GM21786 (cell line): ENCODE results near the gene TCF25.
"Not testable (repeated sequence)": the region's sequence is repeated elsewhere in the genome, so short reads cannot be mapped to it uniquely, and the experiment has no call there.

Experiments
- ATAC-seq: cut with Tn5 transposase; IDR thresholded peaks from one replicate; pipeline ENCODE4 v1.9.1; 2021; ENCODE audit not compliant: unreplicated experiment

TCF25 gene

DNA sequence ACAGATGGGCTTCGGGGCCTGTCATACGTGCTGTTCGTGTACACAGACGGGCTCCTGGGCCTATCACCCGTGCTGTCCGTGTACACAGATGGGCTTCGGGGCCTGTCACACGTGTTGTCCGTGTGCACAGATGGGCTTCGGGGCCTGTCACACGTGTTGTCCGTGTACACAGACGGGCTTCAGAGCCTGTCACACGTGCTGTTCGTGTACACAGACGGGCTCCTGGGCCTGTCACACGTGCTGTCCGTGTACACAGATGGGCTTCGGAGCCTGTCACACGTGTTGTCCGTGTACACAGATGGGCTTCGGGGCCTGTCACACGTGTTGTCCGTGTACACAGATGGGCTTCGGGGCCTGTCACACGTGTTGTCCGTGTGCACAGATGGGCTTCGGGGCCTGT, 5.7 kb downstream of the TCF25 start:
- ATAC-seq: not testable (repeated sequence)

DNA sequence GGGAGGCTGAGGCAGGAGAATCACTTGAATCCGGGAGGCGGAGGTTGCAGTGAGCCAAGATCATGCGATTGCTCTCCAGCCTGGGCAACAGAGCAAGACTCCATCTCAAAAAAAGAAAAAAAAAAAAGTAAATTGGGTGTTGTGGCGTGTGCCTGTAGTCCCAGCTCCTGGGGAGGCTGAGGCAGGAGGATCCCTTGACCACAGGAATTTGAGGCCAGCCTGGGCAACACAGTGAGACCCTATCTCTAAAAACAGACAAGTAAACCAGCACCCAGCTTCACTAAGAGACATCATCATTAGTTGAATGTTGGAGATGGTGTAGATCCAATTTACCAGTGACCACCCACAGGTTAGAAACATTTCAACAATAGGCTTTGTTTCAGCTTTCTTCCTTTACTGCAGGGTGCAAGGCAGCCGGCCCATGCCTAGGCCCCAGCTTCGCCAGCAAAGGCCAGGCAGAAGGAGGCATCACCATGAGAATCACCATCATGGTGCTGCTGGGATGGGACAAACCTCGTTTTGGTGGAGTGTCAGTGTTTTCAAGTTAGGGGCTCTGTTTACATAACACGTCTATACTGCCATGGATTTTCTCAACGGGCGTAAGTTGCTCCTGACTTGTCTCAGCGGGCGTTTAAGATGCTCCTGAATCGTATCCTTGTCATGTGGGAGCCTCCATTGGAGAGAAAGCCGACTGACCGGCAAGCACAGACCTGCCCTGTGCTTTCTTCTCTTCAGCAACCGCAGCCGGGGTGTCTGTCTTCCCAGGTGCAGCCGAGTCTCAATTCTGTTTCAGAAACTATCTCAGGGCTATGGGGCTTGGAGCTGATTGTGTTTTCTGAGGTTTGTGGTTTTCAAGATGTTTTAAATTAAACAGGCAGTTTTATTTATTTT, 7.3 kb downstream of the TCF25 start:
- ATAC-seq: no peak

GRCh38 chr16:89881368-89881730, 8.0 kb downstream of the TCF25 start:
- ATAC-seq: no peak

DNA sequence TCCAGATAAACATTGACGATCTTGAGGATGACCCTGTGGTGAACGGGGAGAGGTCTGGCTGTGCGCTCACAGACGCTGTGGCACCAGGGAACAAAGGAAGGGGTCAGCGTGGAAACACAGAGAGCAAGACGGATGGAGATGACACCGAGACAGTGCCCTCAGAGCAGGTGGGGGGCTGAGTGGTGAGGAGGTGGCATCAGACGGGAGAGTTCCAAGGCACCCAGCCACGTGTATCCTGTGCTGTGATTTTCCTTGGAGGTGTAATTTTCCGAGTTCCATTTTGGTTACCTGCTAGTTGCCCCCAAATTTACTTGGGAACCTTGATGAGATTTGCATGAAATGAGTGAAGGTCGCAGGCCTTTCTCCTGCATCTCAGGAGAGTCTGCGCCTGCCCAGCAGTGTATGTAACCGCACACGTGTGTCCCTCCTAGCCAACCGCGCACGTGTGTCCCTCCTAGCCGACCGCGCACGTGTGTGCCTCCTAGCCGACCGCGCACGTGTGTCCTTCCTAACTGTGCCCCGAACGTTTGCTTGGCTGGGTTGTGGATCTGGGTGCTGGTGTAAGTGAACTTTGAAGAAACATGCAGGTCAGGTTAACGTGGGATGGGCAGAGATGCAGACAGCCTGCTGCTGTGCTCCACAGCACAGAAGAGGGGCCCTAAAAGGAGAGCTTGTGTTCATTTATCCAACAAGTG, 10.1 kb downstream of the TCF25 start:
- no peak for ATAC-seq

GRCh38 chr16:89884041-89884421, 10.6 kb downstream of the TCF25 start:
- no peak for ATAC-seq

- ATAC-seq: no peak
Measured at GRCh38 chr16:89887243-89887642, 13.9 kb downstream of the TCF25 start.

GRCh38 chr16:89890200-89890599, 16.8 kb downstream of the TCF25 start:
- no peak for ATAC-seq

DNA sequence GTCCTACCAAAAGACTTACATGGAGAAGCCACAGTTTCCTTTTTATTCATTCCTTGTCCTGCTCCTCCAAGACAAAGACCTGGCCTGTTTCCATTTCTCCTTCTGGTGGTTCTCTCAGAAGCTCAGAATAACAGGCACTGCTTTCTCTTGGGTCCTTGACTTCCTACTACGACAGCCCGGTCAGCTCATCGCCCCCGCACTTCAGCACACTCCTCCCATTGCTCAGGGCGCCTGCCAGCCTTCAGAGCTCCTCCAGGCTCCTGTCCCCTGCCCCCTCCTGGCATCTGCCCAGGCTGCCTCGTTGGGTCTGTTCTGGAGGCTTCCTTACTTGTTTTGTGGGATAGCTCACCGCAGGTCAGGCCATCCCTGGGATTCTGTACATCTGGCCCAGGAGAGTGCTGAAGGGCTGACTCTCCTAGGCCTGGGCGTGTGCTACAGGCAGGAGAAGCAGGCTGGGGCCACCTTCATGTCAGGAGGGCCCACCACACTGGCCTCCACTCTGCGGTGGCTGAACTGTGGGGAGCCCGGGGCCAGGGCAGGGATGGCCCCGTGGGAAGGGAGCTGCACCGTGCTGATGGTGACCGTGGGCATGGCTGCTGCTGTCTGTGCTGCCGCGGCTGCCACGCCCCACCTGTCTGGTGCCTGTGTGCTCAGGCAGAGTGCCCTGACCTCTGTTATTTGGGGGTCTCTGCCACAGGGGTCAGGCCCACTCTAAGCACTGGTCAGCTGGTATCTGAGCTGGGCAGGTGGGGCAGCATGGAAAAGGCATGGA, 17.7 kb downstream of the TCF25 start:
- no peak for ATAC-seq

DNA sequence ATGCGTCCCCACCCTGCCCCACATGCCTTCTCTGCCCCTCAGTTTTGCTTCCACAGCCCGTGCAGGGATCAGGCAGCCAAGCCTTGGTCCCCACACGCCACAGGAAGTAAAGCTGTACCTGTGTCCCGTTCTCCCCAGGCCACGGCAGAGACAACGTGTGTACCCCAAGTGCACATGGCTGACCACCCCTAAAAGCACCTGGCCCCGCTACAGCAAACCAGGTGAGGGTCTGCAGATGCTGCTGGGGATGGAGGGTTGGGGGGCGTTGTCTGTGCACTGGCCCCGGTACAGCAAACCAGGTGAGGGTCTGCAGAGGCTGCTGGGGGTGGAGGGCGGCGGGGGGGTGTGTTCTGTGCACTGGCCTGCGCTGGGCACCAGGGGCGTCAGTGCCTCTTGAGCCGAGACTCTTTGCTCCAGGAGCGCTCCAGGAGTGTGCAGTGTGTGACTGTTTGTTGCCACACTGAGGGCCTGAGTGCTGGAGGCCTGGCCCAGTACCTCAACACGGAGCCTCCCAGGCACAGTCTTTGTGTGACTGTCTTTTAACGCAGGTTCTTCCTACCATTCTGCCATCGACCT, 18.8 kb downstream of the TCF25 start:
- no peak for ATAC-seq

GRCh38 chr16:89892635-89893034, 19.2 kb downstream of the TCF25 start:
- ATAC-seq: no peak

DNA sequence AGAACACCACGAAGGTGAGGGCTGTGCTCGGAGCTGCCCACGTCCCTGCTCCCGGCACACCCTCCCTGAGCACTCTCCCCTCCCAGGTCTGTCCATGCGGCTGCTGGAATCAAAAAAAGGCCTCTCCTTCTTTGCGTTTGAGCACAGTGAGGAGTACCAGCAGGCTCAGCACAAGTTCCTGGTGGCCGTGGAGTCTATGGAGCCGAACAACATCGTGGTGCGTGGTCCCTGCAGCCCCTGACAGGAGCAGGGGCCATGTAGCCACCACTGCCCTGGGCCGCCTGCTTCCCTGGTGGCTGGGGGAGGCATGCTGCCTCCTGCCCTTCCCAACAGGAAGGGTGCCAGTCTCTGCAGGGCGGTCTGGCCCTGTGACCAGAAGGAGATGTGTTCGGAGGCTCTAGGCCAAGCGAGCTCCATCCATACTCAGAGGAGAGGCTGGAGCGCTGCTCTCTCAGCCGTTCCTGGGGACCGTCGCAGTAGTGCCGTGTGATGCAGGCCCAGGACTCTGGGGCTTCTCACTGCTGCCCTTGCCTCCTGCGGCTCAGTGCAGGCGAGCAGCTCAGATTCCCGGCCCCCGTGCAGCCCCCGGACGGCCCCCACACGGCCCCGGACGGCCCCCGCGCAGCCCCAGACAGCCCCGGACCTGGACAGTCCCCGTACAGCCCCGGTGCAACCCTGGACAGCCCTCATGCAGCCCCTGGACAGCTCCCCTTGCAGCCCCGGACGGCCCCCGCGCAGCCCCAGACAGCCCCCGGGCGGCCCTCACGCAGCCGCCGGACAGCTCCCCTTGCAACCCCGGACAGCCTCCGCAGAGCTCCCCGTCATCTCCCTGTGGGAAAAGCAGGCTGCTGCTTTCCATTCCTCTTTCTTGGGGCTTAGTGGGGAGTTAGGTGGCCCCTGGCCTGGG, 20.5 kb downstream of the TCF25 start:
- ATAC-seq: no peak

DNA sequence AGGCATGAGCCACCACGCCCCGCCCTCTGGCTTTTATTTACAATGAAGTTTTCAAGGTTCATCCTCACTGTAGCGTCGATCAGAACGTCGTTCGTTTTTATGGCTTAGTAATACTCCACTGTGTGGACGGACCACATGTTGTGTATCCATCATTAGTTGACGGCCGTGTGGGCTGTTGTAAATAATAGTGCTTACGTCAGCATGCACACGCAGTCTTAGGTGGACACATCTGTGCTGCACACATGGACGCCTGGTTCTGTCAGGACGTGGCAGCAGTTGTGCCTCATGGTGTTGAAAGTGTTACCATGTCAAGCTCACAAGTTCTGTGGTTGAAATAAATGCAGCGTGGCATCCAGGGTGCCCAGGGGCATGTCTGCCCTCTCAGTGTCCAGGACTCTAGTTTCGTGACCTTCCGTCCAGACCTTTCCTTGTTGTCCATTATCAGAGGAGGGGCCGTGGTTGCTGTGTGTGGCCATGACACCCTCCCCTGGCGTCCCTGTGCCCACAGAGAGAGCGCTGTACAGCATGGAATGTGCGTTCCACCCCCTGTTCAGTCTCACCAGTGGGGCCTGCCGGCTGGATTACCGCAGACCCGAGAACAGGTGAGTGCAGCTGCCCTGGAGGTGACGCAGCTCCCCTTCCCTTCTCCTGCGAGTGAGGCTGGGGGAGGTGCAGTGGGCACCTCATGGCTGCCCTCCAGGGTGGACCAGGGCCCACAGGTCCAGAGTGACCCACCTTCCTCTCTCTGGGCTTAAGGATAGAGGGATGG, 22.3 kb downstream of the TCF25 start:
- ATAC-seq: no peak

- no peak for ATAC-seq
Measured at GRCh38 chr16:89897204-89897603, 23.8 kb downstream of the TCF25 start.

- no peak for ATAC-seq
Measured at GRCh38 chr16:89898201-89898967, 25.0 kb downstream of the TCF25 start.

DNA sequence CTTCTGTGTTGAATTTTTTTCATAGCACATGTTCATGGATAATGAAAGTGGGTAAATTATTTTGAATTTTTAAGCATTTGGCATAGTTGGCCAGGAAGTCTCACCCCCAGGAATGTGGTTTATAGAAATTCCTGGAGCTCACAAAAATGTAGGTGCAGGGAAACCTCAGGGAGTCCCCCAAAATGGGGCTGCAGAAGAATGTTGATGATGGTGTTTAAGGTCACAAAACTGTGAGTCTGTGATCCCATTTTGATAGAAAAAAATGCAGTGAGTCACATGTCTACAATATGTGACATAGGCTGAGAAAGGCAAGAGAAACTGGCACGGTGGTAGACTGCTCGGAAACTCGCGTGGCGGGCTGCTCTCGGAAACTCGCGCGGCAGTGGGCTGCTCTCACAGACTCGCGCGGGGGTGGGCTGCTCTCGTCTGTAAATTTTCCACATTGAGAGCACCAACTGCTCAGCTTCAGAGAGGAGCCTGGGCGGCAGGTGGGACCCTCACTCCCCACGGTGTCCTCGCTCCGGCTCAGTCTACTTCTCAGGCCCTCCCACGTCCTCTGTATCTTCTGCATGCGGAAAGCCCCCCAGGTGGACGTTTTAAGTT, 26.6 kb downstream of the TCF25 start:
- no peak for ATAC-seq

DNA sequence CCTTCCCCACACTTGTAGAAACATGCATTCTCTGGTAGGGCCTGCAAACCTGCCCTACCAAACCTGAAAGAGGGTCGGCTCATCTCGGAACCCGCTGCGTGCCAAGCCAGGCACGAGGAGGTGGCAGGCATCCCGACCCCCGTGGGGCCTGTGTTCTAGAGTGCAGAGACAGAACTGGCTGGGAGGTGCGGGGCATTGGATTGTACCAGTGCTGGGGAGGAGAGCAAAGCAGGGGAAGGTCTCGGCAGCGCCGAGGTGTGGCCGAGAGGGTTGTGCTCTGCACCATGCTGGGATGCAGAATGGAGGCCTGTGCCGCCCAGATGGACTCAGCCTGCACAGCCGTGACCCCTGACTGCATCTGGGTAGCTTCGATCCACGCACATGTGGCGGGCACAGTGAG, 27.5 kb downstream of the TCF25 start:
- ATAC-seq: no peak

DNA sequence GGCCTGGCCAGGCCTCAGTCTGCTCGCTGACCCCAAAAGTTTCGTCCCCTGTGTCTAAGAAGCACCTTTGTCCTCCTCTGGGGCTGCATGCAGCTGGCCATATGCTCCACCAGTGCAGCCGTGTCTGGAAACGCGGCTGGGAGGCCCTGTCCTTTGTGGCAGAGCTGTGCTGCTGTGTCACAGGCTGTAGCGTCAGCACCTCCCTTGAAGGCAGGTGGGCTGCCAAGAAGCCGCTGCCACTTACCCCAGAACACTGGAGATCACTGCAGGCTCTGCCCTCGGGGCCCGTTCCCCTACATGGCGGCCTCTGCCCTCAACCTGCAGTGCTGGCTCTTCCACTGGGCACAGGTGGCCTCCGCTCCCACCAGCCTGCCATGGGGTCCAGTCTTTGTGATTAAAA, 29.6 kb downstream of the TCF25 start:
- ATAC-seq: no peak

- ATAC-seq: no peak
Measured at GRCh38 chr16:89903908-89904515, 30.6 kb downstream of the TCF25 start.
